Measurements from ENCODE around the gene MPP3. TPM values are rescaled to one million over a fixed set of nuclear protein-coding genes. Genes with fewer than 3 reads are reported as not detected.

Gene MPP3
- polyA plus RNA-seq, 3 donors, result 1.5 TPM; not detected in 2

- WGBS (ENCODE audit: insufficient coverage), result 96% methylated on average over 9 of the region's 9 CpGs
- TF ChIP-seq, protein P1, sequence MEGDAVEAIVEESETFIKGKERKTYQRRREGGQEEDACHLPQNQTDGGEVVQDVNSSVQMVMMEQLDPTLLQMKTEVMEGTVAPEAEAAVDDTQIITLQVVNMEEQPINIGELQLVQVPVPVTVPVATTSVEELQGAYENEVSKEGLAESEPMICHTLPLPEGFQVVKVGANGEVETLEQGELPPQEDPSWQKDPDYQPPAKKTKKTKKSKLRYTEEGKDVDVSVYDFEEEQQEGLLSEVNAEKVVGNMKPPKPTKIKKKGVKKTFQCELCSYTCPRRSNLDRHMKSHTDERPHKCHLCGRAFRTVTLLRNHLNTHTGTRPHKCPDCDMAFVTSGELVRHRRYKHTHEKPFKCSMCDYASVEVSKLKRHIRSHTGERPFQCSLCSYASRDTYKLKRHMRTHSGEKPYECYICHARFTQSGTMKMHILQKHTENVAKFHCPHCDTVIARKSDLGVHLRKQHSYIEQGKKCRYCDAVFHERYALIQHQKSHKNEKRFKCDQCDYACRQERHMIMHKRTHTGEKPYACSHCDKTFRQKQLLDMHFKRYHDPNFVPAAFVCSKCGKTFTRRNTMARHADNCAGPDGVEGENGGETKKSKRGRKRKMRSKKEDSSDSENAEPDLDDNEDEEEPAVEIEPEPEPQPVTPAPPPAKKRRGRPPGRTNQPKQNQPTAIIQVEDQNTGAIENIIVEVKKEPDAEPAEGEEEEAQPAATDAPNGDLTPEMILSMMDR (IDR thresholded peaks at IDR 0.05), result no peak
- H3K36me3 Mint-ChIP-seq, result peaks cover 4 to 7% of the 10 kb centered on the region in 2 donors
- Histone ChIP-seq H3K9me3 (replicated peaks in 1 of 2; ENCODE audit: control insufficient read depth in 1 of 2, insufficient read depth in 1 of 2, low read length in 2 of 2) (no peaks in the 10 kb centered on the region), H3K9ac (ENCODE audit: insufficient read depth, low read length, poor library complexity, severe bottlenecking) (peak overlapping the region; percentile 4), H4K20me1 (ENCODE audit: insufficient read depth, low read length) (no peaks in the 10 kb centered on the region), H3K36me3 (replicated peaks in 1 of 2; ENCODE audit: control insufficient read depth in 1 of 2, insufficient read depth in 2 of 2, low read length in 2 of 2) (no peaks in the 10 kb centered on the region), H3K27me3 (ENCODE audit: control insufficient read depth in 2 of 2, insufficient read depth in 2 of 2, low read length in 2 of 2) (peaks cover 0 to 13% of the 10 kb centered on the region in 2 donors), H3K4me1 (ENCODE audit: control insufficient read depth in 1 of 2, insufficient read depth in 2 of 2, low read length in 2 of 2) (peaks cover 4 to 6% of the 10 kb centered on the region in 2 donors), H3K27ac (ENCODE audit: low read depth in 1 of 2, low read length in 2 of 2) (no peak overlapping the region), H3K79me2 (ENCODE audit: insufficient read depth, low read length) (no peaks in the 10 kb centered on the region), H3K4me2 (replicated peaks; ENCODE audit: extremely low read depth, low read length, poor library complexity, severe bottlenecking) (no peak overlapping the region), H2AFZ (ENCODE audit: insufficient read depth, low read depth, low read length, poor library complexity, severe bottlenecking) (no peak overlapping the region), H3K4me3 (replicated peaks in 1 of 3; ENCODE audit: low read depth in 2 of 3, low read length in 3 of 3) (no peak overlapping the region)
- H3K27me3 Mint-ChIP-seq (ENCODE audit: low read depth in 3 of 3), result peaks cover 11 to 14% (median 12%) of the 10 kb centered on the region in 3 donors
- H3K9me3 Mint-ChIP-seq, result peaks cover 0 to 1% (median 0%) of the 10 kb centered on the region in 7 donors
- peaks cover 7% of the 10 kb centered on the region for H3K4me1 Mint-ChIP-seq
- intact Hi-C loops (cut with micrococcal nuclease), result no loop called here
- DNase-seq, result no peak
- peak overlapping the region in 1 of 7 donors; percentile 49 for H3K27ac Mint-ChIP-seq
- H3K4me3 Mint-ChIP-seq, result no peak overlapping the region
Measured at GRCh38 chr17:43827596-43827995, 5.3 kb downstream of the MPP3 start.

GRCh38 chr17:43826206-43826605 is 6.7 kb downstream of the MPP3 start:
- Histone ChIP-seq H3K36me3 (replicated peaks in 1 of 2; ENCODE audit: control insufficient read depth in 1 of 2, insufficient read depth in 2 of 2, low read length in 2 of 2) (no peaks in the 10 kb centered on the region), H3K79me2 (ENCODE audit: insufficient read depth, low read length) (no peaks in the 10 kb centered on the region), H3K4me3 (replicated peaks in 1 of 3; ENCODE audit: low read depth in 2 of 3, low read length in 3 of 3) (no peak overlapping the region), H4K20me1 (ENCODE audit: insufficient read depth, low read length) (no peaks in the 10 kb centered on the region), H3K27ac (ENCODE audit: low read depth in 1 of 2, low read length in 2 of 2) (no peak overlapping the region), H3K9ac (ENCODE audit: insufficient read depth, low read length, poor library complexity, severe bottlenecking) (no peak overlapping the region), H3K9me3 (replicated peaks in 1 of 2; ENCODE audit: control insufficient read depth in 1 of 2, insufficient read depth in 1 of 2, low read length in 2 of 2) (no peaks in the 10 kb centered on the region), H2AFZ (ENCODE audit: insufficient read depth, low read depth, low read length, poor library complexity, severe bottlenecking) (no peak overlapping the region), H3K4me2 (replicated peaks; ENCODE audit: extremely low read depth, low read length, poor library complexity, severe bottlenecking) (no peak overlapping the region), H3K27me3 (ENCODE audit: control insufficient read depth in 2 of 2, insufficient read depth in 2 of 2, low read length in 2 of 2) (peaks cover 0 to under 1% of the 10 kb centered on the region in 2 donors), H3K4me1 (ENCODE audit: control insufficient read depth in 1 of 2, insufficient read depth in 2 of 2, low read length in 2 of 2) (no peaks in the 10 kb centered on the region)
- TF ChIP-seq, protein P1 (IDR thresholded peaks at IDR 0.05), result no peak
- no peaks in the 10 kb centered on the region for H3K4me1 Mint-ChIP-seq
- peaks cover 0 to 7% (median 2%) of the 10 kb centered on the region in 3 donors for H3K27me3 Mint-ChIP-seq (ENCODE audit: low read depth in 3 of 3)
- WGBS (ENCODE audit: insufficient coverage), result 100% methylated on average over 4 of the region's 7 CpGs
- intact Hi-C loops (cut with micrococcal nuclease), result no loop called here
- DNase-seq, result no peak
- no peaks in the 10 kb centered on the region for H3K9me3 Mint-ChIP-seq
- peaks cover 4 to 7% of the 10 kb centered on the region in 2 donors for H3K36me3 Mint-ChIP-seq
- no peak overlapping the region for H3K4me3 Mint-ChIP-seq
- H3K27ac Mint-ChIP-seq, result no peak overlapping the region

Data from CD14-positive monocyte (primary cell).